NB4 (cell line): ENCODE results near the gene SPATA20.
A peak's percentile ranks its signal among the peaks of the same experiment; 100 is the strongest.

Experiments
- DNase-seq: peaks from one replicate; pipeline ENCODE4 v3.0.0; 2010; ENCODE audit warnings: low read depth
- H3K4me3 ChIP-seq: one replicate; pipeline ENCODE4 v1.5.1; 2011; ENCODE audit warnings: mild to moderate bottlenecking, low read depth, low read length, moderate library complexity
- MAX ChIP-seq: IDR thresholded peaks from 2 replicates; pipeline ENCODE4 v1.6.1; 2011; ENCODE audit warnings: low read depth, low read length
- MYC ChIP-seq: IDR thresholded peaks from 2 replicates; pipeline ENCODE4 v1.6.1; 2011; ENCODE audit warnings: low read depth, low read length
- POLR2A ChIP-seq: IDR thresholded peaks from 2 replicates; pipeline ENCODE4 v1.6.1; 2011; ENCODE audit warnings: mild to moderate bottlenecking; ENCODE audit not compliant: insufficient read length; ENCODE audit errors: extremely low read depth
- TF ChIP-seq, protein P1 (sequence below): IDR thresholded peaks from one replicate; pipeline ENCODE4 v1.5.1; 2012; ENCODE audit warnings: low read depth, low read length

Gene SPATA20

DNA sequence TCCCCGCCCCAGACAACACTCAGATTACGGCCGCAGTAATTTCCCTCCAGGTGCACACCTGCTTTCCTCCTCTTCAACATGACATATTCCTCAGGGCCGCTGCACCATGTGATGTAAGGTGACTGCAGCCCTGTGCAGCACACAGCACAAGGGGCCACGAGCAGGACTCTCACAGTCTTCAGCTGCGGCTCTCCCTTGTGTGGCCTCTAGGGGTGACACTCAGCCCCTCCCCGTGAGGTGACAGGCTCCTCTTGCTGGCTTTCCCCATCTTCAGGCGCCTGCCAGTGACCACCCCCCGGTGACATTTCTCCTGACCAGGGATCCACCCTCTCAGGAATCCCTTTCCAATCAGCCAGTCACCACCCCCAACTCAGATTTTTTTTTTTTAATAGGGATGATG lies 56.4 kb downstream of the SPATA20 start:
- DNase-seq: peak; percentile 30
- TF ChIP-seq MAX: no peak
- TF ChIP-seq, protein P1, sequence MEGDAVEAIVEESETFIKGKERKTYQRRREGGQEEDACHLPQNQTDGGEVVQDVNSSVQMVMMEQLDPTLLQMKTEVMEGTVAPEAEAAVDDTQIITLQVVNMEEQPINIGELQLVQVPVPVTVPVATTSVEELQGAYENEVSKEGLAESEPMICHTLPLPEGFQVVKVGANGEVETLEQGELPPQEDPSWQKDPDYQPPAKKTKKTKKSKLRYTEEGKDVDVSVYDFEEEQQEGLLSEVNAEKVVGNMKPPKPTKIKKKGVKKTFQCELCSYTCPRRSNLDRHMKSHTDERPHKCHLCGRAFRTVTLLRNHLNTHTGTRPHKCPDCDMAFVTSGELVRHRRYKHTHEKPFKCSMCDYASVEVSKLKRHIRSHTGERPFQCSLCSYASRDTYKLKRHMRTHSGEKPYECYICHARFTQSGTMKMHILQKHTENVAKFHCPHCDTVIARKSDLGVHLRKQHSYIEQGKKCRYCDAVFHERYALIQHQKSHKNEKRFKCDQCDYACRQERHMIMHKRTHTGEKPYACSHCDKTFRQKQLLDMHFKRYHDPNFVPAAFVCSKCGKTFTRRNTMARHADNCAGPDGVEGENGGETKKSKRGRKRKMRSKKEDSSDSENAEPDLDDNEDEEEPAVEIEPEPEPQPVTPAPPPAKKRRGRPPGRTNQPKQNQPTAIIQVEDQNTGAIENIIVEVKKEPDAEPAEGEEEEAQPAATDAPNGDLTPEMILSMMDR: peak; percentile 51
- H3K4me3 ChIP-seq: no peak overlapping the region

- DNase-seq: no peak
- no peak overlapping the region for H3K4me3 ChIP-seq
- TF ChIP-seq MYC: no peak
- TF ChIP-seq, protein P1: no peak
- TF ChIP-seq POLR2A: no peak
- no peak for TF ChIP-seq MAX
These were observed 57.5 kb downstream of the SPATA20 start for GRCh38 chr17:50604513-50604912.

GRCh38 chr17:50605429-50605828 lies 58.5 kb downstream of the SPATA20 start:
- no peak for TF ChIP-seq MYC
- TF ChIP-seq, protein P1: no peak
- no peak for TF ChIP-seq POLR2A
- no peak for TF ChIP-seq MAX
- DNase-seq: no peak
- H3K4me3 ChIP-seq: no peak overlapping the region
